HG03159 (cell line): ENCODE results near the gene SLU7.

ENCODE experiments used
- ATAC-seq: cut with Tn5 transposase; IDR thresholded peaks from one replicate; pipeline ENCODE4 v1.9.1; 2021; ENCODE audit warnings: mild to moderate bottlenecking, moderate library complexity; ENCODE audit not compliant: unreplicated experiment

The SLU7 gene

GRCh38 chr5:160418561-160419457 is at the start of gene SLU7:
Gene SLU7, minus strand, starts transcription at chr5:160419081. Its CDS starts 3,787 bp downstream, at chr5:160415294.
- ATAC-seq: peak; percentile 64

- no peak for ATAC-seq
Measured at GRCh38 chr5:160468363-160468975, 49.6 kb upstream of the SLU7 start.

DNA sequence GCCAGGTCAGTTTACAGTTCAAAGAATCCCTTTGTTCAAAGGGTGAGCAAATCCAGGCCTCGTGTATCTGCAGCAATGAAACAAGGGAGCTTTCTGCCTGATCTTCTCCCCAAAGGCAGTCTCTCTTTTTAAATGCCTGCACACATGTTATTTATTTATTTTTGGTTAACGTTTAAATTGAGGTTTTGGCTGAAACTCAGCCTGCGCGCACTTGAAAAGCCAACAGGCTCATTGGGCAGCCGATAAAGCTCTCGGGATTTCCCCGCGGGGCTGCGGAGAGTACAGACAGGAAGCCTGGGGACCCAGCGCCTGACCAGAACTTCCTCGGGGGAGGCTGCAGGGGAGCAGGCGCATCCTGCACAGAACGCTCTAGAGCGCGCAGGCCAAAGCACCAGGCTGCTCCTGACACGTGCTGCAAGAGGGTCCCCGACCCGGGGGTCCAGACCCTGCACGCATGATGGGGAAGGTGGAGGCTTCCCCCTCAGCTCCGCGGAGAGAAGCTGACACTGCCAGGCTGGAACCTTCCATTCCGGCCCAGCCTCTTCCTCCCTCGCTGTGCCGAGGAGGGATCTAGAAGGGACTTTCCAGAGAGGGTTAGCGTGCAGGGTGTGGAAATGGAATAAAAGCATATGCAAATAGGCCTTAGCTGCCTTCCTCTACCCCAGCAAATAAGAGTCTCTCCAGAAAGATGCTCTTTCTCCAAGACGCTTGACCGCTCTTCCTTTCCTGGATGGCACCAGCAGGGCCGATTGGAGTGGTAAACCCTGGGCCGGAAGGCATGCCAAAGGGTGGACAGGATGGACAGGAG is 48.9 kb upstream of the SLU7 start:
- peak; percentile 91 for ATAC-seq

GRCh38 chr5:160466889-160467554 is 48.1 kb upstream of the SLU7 start:
- ATAC-seq: peak; percentile 7

DNA sequence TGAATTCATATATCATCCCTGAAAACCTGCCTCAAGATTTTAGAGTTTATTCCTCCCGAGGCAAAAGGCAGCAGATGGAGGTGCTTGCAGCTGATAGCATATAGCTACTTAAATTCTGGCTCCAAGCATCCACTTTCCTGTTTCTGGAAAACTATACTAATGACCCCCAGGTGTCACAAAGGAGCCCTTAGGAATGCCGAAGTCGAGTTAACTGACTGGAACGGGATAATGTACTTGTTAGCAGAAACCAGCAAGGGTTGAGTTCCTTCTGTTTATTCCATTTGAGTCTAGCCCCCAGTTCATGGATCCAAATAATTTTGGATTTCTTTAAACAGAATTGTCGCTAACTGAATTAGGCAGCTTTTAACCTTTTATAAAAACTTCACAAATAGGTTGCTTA is 47.2 kb upstream of the SLU7 start:
- no peak for ATAC-seq

DNA sequence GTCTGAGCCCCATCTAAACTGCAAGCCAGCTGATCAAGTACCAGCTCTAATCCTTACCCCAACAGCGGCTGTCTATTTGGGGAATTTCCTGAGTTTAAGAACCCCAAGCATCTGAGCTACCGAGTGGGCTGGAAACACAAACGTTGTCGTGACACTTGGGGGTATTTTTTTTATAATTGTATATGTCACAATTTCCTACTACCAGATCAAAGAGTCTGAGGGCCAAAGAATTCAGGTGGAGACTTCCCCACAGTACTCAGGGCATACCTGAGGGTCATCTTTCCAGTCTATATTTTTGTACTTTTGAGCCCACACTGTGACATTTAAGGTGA is 45.6 kb upstream of the SLU7 start:
- ATAC-seq: no peak

- ATAC-seq: no peak
Measured at GRCh38 chr5:160463740-160464465, 45.0 kb upstream of the SLU7 start.

DNA sequence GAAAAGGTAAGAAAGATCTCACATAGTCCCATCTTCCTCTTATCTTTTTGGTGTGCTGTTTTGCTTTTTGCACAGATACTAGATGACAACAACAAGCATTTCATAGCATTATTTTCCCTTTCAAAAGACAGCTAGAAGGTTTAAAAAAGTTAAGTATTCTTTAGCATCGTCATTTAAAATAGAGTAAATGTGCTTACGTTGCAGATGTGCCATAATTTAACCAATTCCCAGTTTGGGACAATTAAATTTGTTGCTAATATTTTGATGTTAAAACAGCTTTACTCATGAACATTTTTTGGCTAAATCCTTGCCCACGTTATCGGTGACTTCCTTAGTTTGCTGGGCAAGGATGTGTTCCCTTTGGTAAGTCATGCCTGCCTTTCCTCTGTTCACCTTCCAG is 44.3 kb upstream of the SLU7 start:
- no peak for ATAC-seq

DNA sequence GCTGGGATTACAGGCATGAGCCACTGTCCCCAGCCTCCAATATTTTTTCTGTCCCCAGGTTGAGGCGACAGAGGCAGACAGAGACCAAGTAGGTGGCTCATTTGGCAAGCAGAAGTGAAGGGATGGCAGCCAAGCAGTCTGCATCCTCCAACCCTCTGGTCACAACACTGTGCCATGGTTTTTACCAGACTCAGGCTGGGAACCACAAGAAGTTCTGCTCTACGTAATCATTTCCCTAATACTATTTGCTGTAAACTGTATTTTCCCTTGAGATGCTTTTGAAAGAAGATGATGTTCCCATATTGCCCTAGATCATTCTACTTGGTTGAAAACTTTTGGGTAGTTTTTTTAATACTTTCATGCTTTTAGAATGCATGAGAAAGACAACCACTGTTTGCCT is 43.3 kb upstream of the SLU7 start:
- ATAC-seq: no peak

GRCh38 chr5:160461378-160461777 is 42.5 kb upstream of the SLU7 start:
- no peak for ATAC-seq

- ATAC-seq: no peak
Measured at GRCh38 chr5:160460377-160461049, 41.6 kb upstream of the SLU7 start.

DNA sequence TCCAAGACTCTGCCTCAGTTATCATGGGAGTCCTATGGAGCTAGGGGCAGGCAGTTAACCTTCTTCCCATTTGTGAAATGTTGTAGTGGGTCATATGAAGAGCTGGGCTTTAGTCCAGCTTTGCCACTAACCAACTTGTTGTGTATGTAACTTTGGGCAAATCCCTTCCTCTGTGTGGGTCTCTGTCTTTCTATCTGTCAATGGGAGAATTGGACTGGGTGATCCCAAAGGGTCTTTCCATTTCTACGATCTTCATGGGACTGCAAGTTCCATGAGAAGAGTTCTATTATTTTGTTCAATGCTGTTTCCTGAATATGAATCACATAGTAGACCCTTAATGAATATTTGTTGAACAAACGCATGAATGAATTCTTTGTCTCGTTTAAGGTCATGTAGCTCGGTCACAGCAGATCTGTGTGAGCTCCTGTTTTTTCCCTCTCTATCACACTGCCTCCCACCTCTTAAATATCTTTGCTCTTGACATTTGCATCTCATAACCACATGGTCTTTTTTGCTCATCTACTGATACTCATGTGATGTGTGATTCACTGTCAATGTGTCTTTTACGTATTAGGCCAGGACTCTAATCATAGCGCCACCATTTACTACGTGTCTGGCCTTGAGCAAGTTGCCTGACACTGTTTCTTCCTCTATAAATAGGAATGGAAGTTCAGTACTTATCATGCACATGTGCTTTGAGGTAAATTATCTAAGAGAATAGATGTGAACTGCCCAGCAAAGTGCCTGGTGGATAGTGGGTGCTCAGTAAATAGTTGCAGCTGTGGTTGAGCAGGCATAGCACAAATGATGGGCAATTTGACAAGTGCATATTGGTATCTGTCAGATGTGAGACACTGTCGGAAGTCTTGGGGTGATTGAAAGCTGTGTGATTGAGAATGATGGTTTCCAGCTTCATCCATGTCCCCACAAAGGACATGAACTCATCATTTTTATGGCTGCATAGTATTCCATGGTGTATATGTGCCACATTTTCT is 40.2 kb upstream of the SLU7 start:
- ATAC-seq: peak; percentile 76

- ATAC-seq: no peak
Measured at GRCh38 chr5:160457252-160457651, 38.4 kb upstream of the SLU7 start.

DNA sequence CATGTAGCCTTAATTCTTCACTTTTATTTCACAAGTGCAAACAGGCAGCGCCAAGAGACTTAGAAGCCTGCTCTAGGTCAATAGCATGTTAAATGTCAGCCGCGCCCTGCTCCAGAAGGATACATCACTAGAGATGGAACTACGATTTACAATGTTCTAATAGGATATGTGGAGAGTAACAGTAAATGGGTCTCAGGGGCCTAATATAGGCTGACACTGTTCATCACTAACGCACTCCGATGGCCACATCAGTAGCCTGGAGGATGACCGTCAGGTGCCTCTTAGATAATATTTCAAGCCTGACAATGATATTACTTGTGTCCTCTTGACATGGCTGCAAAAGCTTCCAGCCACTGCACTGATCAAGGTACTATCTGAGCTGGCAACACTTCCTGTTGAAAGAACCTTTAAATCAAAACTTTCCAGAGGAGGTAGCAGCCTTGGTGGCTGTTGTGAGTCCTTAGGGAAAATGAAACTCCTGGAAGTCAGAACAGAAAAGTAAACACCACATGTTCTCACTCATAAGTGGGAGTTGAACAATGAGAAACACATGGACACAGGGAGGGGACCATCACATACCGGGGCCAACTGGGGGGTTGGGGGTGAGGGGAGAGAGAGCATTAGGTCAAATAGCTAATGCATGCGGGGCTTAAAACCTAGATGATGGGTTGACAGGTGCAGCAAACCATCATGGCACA is 37.7 kb upstream of the SLU7 start:
- no peak for ATAC-seq

GRCh38 chr5:160455600-160455999 is 36.7 kb upstream of the SLU7 start:
- ATAC-seq: no peak

GRCh38 chr5:160453751-160454150 is 34.9 kb upstream of the SLU7 start:
- ATAC-seq: no peak

- no peak for ATAC-seq
Measured at GRCh38 chr5:160452795-160453194, 33.9 kb upstream of the SLU7 start.

DNA sequence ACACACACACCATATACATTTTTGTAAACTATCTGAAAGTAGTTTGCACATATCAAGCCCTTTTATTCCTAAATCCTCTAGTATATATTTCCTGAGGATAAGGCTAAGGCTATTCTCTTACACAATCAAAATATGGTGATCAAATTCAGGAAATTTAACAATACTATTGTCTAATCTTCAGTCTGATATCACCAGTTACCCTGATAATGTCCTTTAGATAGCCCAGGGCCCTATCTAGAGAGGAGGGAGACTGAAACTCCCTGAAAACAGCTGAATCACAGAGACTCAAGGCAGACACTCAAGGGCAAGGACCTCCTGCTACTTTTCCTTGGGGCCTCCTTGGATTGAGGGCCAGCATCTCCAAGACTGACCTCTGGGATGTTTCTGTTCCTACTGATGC is 33.2 kb upstream of the SLU7 start:
- no peak for ATAC-seq
